Stimulated activated CD8-positive, alpha-beta memory T cell treated with anti-CD3 and anti-CD28 coated beads, Interleukin-4, amount 100 ng/mL, for 48 hours (primary cell): ENCODE results near the gene RHEX.
A peak's percentile ranks its signal among the peaks of the same experiment; 100 is the strongest.

Source experiments
- DNase-seq: peaks from one replicate; pipeline ENCODE4 v3.0.0-alpha.2; 2020

RHEX gene

DNA sequence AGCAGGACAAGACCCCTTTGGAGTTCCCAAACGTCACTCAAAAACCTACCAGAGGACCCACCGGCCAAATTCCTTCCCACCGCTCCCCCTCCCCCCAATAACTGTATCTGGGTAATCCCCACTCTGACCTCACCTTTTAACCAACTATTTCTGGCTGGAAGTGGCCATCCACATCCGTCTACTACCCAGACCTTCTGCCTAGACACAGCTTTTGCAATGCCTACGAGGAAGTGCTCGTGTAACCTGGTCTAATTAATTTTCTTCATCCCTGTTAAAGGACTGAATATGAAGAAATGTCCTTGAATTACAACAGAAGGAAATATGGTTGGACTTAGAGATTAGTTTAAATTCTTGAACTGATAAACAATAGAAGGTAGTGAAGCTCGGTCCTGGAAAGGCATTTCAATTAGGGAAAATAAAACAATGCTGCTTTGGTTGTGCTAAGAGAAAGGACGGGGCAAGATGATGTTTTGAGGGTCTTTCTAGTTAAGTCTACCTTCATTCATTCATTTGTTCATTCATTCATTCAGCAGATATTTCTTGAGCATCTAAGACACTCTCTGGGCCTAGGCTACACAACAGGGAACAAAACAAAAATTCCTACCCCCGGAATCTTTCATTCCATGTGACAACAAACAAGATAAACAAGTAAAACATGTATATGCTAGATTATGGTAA lies 45.4 kb downstream of the RHEX start:
- no peak for DNase-seq

- no peak for DNase-seq
Measured at GRCh38 chr1:206100226-206100815, 47.3 kb downstream of the RHEX start.

DNA sequence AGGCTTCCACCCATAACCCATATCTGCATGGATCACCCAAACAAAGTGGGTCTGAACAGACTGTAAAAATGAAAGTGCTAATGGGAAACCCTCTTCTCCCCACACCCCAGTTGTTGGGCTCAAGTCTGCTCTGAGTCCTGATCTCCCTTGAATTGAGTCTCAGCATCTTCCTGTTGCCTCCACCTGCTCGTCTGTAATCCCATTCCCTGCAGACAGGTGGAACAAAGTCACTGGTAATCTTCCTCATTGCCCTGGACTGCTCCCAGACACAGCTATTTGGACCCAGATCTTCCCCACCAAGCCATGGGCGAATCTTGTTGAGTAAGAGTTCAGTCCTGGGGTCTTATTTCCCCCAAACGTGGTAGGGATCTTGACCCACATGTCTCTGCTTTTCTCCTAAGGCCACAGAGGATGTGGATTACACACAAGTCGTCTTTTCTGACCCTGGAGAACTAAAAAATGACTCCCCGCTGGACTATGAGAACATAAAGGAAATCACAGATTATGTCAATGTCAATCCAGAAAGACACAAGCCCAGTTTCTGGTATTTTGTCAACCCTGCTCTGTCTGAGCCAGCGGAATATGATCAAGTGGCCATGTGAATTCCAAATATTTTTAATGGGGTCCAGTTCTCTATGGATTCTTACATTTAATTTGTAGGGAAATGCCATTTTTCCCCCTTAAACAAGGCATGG lies 48.5 kb downstream of the RHEX start:
- DNase-seq, result no peak

- no peak for DNase-seq
Measured at GRCh38 chr1:206102292-206102936, 49.4 kb downstream of the RHEX start.

DNA sequence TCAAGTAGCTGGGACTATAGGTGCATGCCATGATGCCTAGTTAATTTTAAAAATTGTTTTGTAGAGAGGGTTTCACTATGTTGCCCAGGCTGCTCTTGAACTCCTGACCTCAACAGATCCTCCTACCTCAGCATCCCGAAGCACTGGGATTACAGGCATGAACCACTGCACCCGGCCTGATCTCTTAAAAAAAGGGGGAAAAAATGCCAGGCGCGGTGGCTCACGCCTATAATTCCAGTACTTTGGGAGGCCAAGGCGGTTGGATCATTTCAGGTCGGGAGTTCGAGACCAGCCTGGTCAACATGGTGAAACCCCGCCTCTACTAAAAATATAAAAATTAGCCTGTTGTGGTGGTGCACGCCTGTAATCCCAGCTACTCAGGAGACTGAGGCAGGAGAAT lies 51.0 kb downstream of the RHEX start:
- no peak for DNase-seq

DNA sequence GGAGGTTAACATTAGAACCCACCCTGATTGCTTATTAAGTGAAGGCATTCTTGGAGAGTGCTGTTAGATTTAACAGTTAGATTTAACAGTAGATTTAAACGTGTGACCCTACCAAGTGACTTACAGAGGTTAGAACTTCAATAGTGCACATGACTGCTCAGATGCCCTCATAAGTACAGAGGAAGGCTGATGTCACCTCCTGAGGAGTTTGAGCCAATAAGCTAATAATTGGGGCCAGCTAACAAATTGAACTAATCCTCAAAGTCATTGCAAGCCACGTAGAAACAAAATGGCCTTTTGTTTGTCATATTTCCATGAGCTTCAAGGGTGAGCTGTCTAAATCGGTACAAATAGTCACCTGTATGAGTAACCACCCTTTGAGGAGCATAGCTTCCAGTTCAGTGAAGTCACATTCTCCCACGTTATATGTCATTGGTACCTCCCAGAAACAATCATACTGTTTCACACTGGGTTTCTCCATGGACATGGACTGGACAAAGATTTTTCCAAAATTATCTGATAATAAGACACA lies 52.6 kb downstream of the RHEX start:
- DNase-seq, result no peak

DNA sequence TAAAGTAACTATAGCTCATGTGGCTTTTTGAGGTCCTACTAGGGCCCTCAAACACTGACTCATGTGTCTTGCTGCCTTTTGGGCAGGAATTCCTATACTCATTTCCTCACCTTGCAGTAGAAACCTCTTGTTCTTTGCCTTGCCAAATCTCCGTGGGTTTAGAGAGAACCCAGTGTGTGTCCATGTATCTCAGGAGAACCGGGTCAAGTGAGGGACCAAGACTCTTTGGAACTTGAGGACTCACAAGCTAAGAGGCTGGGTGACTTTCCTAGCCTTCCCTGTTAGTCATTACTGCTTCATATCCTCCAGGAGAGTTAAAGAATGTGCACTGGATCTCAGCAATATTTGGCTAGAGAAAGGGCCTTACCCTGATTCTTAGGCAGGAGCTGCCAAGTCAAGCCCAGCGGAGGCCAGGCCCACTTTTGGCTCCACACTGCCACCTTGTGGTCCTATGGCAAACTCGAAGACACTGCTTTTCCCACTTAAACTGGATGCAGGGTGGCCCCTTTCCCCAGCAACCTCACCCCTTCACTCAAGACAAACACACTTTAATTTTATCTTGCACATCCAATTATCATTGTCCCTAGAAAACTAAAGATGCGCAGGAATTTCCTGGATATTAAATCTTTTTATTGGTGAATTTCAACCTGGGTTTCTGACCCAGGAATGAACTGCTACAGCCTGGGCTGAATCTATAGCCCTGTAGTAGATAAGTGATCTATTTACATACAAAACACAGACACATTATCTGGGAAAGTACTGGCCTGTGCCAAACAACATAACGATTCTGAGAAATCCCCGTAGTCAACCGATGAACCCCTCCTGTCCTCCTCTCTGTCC lies 53.6 kb downstream of the RHEX start:
- DNase-seq, result peak; percentile 88

- DNase-seq, result no peak
Measured at GRCh38 chr1:206107168-206107544, 54.2 kb downstream of the RHEX start.

DNA sequence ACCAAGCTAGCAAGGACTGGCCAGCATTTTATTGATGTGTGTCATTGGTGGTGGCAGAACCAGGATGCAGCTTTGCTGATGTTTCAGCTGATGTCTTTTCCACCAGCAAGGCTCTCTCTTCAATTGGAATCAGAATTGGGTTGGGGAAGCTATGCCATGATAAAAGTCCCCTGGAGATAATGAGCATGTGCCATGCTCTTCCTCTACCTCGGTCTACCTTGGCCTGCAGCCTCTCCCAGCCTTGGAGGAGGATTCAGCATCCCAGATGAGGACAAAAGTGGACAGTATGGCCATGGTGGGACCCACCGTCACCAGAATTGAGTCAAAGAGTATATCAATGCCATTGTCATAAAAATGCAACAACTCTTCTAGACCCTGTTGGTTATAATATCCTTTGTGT lies 55.7 kb downstream of the RHEX start:
- DNase-seq, result no peak

DNA sequence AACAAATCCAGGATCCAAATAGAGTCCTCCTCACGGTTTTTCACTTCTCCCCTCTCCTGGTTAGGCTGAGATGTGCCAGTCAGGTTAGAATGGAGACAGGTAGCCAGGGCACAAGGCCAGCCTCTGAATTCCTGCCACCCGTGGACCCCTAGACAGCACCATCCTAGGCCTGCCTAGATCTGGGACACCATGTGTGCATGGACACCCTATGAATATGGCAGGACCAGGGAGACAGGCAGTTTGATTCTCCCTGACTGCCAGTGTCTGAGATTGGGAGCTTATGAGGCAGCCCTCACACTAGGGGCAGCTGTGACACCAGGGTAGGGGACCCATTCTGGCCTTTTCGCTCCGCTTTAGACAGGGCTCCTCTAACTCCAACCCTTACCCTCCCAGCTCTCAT lies 56.7 kb downstream of the RHEX start:
- no peak for DNase-seq

DNA sequence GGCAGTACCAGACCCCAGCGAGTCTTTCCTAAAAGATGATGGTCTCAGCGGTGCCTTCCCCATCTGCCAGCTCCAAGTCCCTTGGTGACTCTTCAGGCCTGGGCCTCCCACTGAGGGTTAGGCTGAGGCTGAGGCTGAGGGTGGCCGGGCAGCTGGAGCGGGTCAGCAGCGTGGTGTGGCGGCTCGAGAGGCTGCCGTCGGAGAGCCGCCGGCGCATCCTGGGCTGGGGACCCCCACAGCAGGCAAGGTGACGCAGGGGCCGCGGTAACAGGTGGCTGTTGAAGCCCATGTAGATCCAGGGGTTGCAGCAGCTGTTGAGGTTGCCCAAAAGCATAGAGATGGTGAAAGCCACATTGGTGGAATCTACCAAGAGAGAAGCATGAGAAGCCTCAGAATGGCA lies 57.2 kb downstream of the RHEX start:
- no peak for DNase-seq

- no peak for DNase-seq
Measured at GRCh38 chr1:206110820-206111219, 57.8 kb downstream of the RHEX start.

GRCh38 chr1:206111271-206111927 lies 58.4 kb downstream of the RHEX start:
- no peak for DNase-seq

DNA sequence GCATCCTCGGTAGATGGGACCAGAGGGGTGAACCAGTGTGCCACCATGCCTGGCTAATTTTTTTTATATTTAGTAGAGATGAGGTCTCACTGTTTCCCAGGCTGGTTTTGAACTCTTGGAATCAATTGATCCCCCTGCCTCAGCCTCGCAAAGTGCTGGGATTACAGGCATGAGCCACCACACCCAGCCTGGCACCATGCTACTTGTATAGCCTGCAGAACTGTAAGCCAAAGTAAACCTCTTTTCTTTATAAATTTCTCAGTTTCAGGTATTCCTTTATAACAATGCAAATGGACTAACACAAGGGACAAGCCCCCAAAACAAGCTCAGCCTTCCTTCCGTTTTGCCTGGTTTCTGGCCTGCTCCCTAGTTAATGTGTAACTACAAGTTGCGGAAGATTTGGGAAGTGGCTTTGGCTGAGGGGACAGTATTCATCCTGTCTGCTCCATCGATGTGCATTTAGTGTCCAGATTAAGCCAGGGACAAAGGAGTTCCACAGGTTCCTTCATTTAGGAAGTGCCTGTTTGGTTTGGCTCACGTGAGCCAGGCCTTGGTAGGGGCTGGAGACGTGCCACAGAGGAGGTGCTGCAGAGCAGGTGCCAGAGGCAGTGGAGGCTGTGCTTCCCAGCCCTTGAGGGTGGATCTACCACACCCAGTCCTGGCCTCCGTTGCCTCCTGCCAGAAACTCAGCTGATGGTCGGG lies 59.8 kb downstream of the RHEX start:
- no peak for DNase-seq

DNA sequence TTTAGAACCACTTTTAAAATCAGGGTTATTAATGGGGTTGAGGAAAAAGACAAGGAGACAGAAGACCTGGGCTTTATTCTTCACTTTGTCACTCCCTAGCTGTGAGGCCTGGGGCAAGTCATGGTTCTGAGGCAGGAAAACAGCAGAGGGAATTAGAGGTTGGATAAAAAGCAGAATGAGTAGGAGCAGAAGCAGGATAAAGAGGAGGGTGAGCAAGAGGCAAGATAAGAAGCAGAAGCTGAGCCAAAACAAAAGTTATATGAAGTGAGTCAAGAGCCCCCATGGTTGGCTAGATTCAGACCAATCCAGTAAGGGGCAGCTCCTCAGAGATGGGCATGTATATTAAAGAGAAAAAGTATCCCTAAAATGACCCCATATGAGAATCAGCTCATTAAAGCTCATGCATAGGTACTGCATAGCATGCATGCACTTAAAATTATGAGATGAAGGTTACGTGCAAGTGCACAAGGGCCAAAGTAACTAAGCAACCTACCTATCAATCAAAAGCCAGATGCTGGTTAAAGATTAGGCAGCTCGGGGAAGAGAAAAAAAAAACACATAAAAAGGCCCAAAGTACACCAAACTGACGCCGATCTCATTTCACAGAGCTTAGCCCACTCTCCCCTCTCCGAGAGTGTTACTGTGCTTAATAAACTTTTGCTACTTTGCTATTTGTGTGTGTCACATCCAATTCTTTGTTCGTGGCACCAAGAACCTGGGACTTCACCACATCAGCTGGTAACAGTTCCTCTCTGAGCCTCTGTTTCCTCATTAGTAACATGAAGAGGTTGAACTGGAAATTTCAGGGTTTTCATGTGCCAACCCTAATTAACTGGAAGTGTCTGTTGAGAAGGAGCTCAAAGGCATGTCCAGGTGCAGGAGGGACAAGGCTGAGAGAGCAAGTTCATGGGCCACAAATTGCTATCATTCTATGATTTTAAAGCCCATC lies 62.0 kb downstream of the RHEX start:
- no peak for DNase-seq

DNA sequence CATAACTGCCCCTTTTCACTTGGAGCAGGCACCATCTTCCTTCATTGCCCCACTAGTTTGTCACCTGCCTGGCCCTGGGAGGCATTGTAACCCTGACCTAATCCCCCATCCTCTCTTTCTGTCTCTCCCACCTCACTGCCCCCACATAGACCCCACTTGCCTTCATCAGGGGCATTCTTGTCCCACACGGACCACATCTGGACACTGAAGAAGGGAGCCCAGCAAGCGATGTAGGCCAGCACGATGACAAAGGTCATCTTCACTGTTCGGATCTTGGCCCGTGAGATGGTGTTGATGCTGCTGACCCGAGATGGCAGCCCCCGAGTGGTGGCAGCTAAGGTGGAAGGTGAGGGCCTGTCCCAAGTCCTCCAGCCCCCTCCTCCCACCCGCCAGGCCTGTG lies 62.8 kb downstream of the RHEX start:
- DNase-seq, result no peak

GRCh38 chr1:206116191-206116872 lies 63.4 kb downstream of the RHEX start:
- DNase-seq, result no peak

DNA sequence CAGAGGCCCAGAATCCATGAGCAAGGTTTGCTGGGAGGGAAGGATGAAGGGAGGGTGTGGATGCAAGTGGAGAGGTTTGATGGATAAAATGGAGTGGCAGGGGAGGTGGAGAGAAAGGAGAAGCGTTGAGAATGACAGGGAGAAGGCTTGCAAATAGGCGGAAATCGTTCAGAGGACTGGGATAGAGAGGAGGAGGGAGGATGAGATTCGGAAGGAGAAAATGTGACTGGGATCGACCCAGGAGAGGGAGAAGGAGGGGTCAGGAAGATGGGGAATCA lies 63.8 kb downstream of the RHEX start:
- DNase-seq, result no peak

DNA sequence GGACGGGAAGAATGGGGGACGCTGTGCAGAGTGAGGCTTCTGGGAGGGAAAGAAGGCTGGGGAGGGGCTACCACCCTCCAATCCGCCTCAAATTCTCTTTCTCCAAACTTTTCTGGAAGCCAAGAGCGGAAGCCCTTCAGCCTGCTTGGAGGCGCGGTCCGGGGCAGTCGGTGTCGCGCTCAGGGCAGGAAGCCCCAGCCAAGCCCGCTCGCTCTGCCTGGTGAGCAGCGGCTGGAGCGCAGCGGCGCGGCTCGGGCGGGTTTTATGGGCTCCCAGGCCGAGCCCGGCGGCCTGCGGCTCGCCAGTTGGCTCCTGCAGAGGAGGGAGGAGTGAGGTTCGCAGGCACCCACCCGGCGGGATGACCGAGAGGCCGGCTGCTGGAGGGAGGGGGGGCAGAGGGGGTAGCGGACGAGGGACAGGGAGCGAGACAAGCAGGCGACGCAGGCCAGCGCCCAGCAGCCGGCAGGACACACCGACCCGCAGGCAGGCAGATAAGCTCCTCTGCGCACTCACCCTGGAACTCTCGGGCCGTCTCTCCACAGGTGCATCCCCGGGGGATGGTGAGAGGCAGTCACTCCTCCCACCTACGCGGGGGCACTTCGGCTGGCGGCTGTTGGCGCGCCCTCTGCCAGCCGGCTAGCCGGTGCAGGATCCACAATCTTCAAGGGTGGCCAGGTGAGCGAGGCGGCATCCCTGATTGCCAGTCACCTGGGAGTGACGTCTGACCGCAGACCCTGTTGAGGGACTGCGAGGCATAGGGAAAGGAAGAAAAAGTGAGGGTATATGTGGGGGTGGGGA lies 64.4 kb downstream of the RHEX start, which contains the start of gene AVPR1B:
Gene AVPR1B, minus strand, starts transcription at position 238 of the 798 bp plus-strand sequence. CDS start 498 bp downstream, outside the sequence.
- peak; percentile 52 for DNase-seq
